Activated CD4-positive, alpha-beta T cell treated with anti-CD3 and anti-CD28 coated beads, Interleukin-2, amount 50 U/mL, for 48 hours (primary cell): ENCODE results near the gene WDR45.

Experiments used
- DNase-seq, 2 experiments: peaks; one replicate each; pipeline ENCODE4 v3.0.0-alpha.2; 2020

WDR45 gene

DNA sequence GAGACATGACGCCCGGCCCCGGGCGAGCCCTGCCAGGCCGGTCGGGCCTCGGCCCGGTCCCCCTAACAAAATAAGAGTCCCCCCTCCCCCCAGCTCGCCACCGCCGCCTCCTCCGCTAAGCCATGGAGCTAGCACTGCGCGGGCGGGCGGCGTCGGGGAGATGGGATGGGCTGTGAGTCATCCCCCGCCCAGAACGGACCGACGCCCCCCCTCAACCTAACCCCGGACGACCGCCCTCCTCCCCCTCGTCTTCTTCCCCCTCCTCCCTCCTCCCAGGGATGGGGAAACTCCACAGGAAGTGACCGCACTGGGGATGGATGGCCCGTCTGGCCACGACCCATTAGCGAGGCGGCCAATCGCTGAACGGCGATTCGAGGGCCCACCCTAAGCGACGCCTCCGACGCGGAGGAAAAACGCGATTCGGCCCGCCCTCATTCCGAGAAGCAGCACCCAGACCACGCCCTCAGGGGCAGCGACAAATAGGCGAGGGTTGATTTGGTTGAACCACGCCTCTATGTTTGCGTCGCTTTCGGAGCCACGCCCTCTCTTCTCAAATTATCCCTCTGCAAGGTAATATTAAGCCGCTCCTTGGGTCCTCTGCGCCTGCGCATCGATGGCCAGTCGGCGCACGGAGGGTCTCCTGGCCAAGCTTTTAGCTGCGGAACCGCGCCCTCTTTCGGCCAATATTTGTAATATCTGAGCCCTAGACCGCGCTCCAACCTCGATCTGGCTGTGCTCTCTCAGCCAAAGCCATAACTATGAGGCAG is 36.3 kb downstream of the WDR45 start, which contains the start of gene TFE3:
Gene TFE3 (minus strand): TSS at position 138 of the 767 bp plus-strand sequence. CDS start 131 bp downstream, at position 7.
- peak; percentile 95 to 97 for DNase-seq

DNA sequence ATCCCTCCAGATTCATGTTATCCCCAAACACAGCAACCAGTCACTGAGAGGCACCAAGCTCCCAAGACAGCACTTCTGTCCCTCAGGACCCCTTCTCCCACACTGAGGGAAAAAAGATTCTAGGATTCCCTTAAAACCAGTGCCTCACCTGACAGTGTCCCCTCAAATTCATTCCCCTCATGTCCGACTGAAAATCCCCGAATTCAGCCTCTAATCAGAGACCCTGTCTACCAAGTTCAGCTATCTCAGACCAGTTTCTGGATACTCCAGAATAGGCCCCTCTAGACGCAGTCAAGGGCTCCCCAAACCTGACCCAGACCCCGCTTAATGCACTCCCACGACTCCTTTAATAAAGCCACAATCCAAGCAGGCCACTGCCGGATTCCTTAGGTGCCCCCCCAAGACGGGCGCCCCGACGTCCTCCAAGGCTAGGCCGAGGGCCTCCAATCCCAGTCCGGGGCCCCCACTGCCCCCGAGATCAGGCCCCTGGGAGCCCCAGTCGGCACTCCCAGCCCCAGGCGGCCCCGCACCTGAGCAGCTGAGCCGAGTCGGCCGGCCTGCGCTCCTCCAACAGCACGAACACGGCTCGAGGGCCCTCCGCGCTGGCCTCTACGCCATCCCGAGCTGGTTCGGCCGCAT is 37.0 kb downstream of the WDR45 start:
- no peak for DNase-seq

DNA sequence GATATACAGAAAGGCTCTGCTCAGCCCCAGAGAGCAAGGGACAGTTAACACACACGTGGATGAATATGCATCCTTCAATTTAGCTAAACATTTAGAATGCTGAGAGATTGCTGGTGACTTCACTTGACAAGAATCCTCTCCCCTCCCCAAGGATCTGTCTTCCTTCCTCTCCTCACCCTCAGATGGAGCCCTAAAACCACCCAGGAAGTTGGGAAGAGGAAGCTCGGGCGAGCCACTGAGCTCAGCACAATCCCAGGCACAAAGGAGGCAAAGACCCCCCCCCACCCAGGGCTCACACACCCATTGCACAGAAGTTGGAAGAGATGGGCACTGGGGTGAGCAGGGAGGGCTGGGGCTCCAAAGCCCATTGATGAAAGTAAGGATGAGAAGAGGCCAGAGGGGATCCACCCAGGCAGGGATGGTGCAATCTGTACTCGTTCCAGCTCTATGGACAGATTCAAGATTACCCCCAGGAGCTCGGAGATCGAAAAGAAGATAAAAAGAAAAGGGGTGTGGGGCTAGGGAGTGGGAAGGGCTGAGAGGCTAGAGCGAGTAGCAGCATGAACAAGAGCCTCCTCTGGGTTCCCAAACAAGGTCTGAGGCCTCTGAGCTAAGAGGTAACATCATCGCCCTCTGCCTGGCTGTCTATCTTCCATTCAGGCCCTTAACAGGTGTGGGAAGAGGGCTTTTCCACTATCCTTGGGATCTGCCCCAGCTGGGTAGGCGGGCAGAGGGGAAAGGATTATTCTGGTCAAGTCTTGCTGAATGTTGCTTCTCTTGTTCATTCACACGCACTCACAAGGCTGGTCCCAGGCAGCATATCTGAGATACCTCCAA is 37.7 kb downstream of the WDR45 start:
- DNase-seq: peak in 1 of 2 experiments; percentile 9

DNA sequence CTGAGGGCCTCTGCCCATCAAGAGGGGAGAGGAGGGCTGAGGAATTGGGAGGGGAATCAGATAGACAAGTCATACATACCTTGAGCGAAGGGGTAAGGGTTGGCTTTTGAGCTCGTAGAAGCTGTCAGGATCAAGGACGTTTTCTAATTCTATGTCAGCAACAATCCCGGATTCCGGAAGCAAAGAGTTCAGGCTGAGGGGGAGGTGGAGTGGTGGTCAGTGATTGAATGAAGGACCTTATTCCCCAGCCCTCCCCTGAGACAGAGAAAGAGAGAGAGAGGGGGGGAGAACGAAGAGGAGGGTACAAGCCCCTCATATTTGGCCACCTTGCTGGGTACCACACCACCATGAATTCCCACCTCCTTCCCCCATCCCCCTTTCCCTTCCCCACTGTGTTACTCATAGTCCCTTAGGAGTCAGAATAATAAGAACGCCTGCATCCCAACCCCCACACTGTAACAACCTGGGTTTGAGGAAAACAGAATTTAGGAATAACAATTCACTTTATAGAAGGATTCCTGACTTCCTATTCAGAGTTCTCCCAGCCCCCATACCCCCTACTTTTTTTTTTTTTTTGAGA is 39.2 kb downstream of the WDR45 start:
- DNase-seq: no peak

DNA sequence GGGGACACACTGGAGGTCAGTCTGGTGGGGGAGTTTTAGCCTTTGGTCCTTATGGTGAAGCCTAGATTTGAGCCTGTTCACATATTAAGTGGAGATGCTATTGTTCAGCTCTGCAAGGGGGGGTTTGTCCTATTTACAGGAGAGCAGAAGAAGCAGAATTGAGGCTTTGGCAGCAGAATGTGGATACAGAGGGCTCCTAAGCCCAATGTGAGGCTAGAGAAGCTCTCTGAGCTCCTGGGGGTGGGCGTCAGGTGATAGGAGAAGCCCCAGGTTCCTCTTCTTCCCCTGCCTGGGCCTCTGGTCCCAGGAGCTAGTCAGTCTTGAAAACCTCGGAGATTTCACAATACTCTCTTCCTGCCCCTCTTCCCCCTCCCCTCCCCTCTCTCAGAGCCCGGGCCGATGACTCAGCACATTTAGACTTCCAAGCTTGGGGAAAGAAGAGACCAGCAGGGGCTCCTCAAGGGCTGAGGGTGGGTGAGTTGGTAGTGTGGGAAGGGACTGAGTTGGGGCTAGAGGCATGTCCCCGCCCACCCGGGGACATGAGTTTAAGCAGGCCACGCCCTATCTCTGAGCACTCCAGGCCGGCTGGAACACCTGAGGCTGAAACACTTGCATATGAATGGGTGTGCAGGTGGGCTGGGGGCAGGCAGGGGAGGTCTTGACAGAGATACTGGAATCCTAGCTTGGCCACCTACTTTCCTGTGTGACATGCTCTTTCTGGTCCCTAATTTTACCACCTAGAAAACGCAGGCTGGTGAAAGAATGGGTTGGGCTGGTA is 39.9 kb downstream of the WDR45 start:
- peak; percentile 49 to 61 for DNase-seq

DNA sequence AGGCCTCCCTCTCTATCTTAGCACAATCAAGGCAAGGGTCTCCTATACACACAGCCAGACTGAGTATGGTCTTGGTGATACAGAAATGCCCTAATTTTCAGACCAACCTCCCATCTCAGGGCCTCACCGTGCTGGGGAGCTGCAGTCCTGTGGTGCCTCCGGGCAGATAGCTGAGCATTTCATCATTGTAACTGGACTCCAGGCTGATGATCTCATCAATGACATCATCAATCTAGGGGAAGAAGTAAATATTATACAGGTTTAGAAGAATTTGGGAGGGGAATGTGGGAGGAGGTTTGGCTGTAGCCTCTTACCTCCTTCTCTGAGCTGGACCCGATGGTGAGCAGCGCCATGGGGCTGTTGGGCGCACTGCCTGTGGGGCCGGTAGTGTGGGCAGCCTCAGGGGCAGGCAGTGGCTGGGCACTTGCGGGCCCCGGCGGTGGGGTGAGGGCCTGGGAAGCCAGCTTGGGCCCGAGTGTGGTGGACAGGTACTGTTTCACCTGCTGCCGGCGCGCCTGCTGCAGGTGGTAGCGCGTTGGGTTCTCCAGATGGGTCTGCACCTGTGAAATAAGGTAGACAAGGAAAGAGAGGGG is 41.7 kb downstream of the WDR45 start:
- DNase-seq: no peak

DNA sequence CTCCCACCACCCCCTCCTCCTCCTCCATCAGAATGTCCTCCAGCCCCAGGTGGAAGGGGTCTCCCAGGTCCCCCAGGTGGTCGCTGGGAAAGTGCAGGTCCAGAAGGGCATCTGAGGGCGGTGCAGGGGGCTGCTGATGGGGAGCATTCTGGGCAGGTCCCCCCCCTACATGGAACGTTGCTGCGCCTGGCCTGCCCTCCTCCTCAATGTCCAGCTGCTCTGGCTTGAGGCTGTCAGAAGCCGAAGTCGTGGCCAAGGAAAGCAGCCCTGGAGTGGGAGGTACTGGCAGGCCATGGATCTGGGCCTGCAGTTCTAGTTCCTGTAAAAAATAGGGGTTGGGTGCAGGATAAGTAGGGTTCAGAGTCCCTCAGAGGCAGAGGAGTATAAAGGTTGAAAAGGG is 49.4 kb downstream of the WDR45 start:
- DNase-seq: no peak

DNA sequence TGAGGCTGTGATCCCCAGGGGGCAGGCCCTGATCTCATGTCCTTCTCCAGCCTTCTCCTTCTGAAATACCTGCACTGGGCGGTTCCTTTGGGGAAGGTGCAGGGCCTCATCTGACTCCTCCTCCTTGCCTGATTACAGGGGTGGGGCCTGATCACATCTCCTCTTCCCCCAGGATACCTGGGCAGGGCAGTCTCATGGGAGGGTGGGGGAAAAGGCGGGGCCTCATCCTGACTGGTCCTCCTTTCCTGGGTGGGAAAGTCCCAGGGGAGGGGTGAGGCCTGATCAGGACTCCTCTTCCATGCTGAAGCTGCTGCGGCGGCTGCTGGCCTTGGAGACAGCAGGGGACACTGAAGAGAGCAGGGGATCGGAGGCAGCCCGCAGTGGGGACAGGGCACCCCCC is 49.8 kb downstream of the WDR45 start:
- DNase-seq: no peak
